Neural progenitor cell (in vitro differentiated cells): ENCODE measurements around the gene TUBB4B. TPM values are rescaled to one million over a fixed set of nuclear protein-coding genes. Genes with fewer than 3 reads are reported as not detected.

ENCODE experiments used
- DNase-seq: peaks from one replicate; pipeline ENCODE4 v3.0.0-alpha.2; 2016; ENCODE audit warnings: low spot score
- H2AFZ ChIP-seq: fragments of 200-600 bp; sonication (generic); replicated peaks from 2 replicates; pipeline ENCODE4 v1.6.1; 2016; ENCODE audit warnings: antibody characterized with exemption
- H3F3A ChIP-seq: fragments of 200-600 bp; sonication (generic); 2 replicates; pipeline ENCODE4 v1.6.1; 2016; ENCODE audit warnings: antibody characterized with exemption, low read depth
- H3K27ac ChIP-seq: fragments of 200-600 bp; sonication (generic); 2 replicates; pipeline ENCODE4 v1.5.1; 2016; ENCODE audit warnings: mild to moderate bottlenecking
- H3K27me3 ChIP-seq: fragments of 200-600 bp; sonication (generic); 2 replicates; pipeline ENCODE4 v1.6.1; 2016; ENCODE audit warnings: mild to moderate bottlenecking, moderate library complexity
- H3K36me3 ChIP-seq: fragments of 200-600 bp; sonication (generic); 2 replicates; pipeline ENCODE4 v1.5.1; 2016
- H3K4me1 ChIP-seq: fragments of 200-600 bp; sonication (generic); 2 replicates; pipeline ENCODE4 v1.6.1; 2016; ENCODE audit warnings: mixed run types
- H3K4me2 ChIP-seq: fragments of 200-600 bp; sonication (generic); 2 replicates; pipeline ENCODE4 v1.6.1; 2016
- H3K4me3 ChIP-seq: fragments of 200-600 bp; sonication (generic); 2 replicates; pipeline ENCODE4 v1.5.1; 2016
- H3K79me2 ChIP-seq: fragments of 200-600 bp; sonication (generic); 2 replicates; pipeline ENCODE4 v1.6.1; 2016; ENCODE audit warnings: low read depth
- H3K9ac ChIP-seq: fragments of 200-600 bp; sonication (generic); 2 replicates; pipeline ENCODE4 v1.6.1; 2016
- H3K9me3 ChIP-seq: fragments of 200-600 bp; sonication (generic); 2 replicates; pipeline ENCODE4 v1.5.1; 2016; ENCODE audit warnings: low read depth
- H4K20me1 ChIP-seq: fragments of 200-600 bp; sonication (generic); 2 replicates; pipeline ENCODE4 v1.6.1; 2016; ENCODE audit warnings: low read depth
- H3K27ac Mint-ChIP-seq: 3 replicates; pipeline ENCODE4 v1.8.0; 2021; ENCODE audit warnings: mixed read lengths
- H3K27me3 Mint-ChIP-seq: 2 replicates; pipeline ENCODE4 v1.8.0; 2022; ENCODE audit warnings: low read depth, mild to moderate bottlenecking, inconsistent platforms, moderate library complexity, mixed read lengths; ENCODE audit not compliant: insufficient read depth
- H3K36me3 Mint-ChIP-seq: 3 replicates; pipeline ENCODE4 v1.8.0; 2021; ENCODE audit warnings: mixed read lengths
- H3K4me1 Mint-ChIP-seq: 3 replicates; pipeline ENCODE4 v1.8.0; 2021; ENCODE audit warnings: mixed read lengths
- H3K4me3 Mint-ChIP-seq: 3 replicates; pipeline ENCODE4 v1.8.0; 2021; ENCODE audit warnings: mild to moderate bottlenecking, moderate library complexity, mixed read lengths
- H3K9me3 Mint-ChIP-seq: 3 replicates; pipeline ENCODE4 v1.8.0; 2020; ENCODE audit warnings: mixed read lengths
- CTCF ChIP-seq: fragments of 200-600 bp; sonication (generic); IDR thresholded peaks from 2 replicates; pipeline ENCODE4 v1.5.1; 2017; ENCODE audit warnings: antibody characterized with exemption, mild to moderate bottlenecking
- EZH2 ChIP-seq: fragments of 200-600 bp; sonication (generic); IDR thresholded peaks from 2 replicates; pipeline ENCODE4 v1.6.1; 2017; ENCODE audit warnings: antibody characterized with exemption, mild to moderate bottlenecking, moderate library complexity
- EZH2phosphoT487 ChIP-seq: fragments of 200-600 bp; sonication (generic); IDR thresholded peaks from 2 replicates; pipeline ENCODE4 v1.6.1; 2017; ENCODE audit warnings: antibody characterized with exemption
- total RNA-seq: library from RNA; depleted of rRNA; stranded (reverse); fragments of >200 nt; gene quantifications from 2 replicates; pipeline ENCODE4 v1.2.3, GENCODE V29; 2015; ENCODE audit warnings: low replicate concordance

TUBB4B gene
- total RNA-seq, 1 donor from 2014 or later: 183 TPM

- Histone ChIP-seq H3K9me3 (no peaks in the 10 kb centered on the region), H4K20me1 (peaks cover 11% of the 10 kb centered on the region), H3K27ac (no peak overlapping the region), H2AFZ (no peak overlapping the region), H3F3A (no peaks in the 10 kb centered on the region), H3K9ac (no peak overlapping the region), H3K79me2 (no peaks in the 10 kb centered on the region), H3K4me3 (no peak overlapping the region), H3K27me3 (no peaks in the 10 kb centered on the region), H3K4me1 (peaks cover 6% of the 10 kb centered on the region), H3K36me3 (no peaks in the 10 kb centered on the region), H3K4me2 (no peak overlapping the region)
- no peak overlapping the region for H3K27ac Mint-ChIP-seq
- H3K36me3 Mint-ChIP-seq: no peaks in the 10 kb centered on the region
- no peak overlapping the region for H3K4me3 Mint-ChIP-seq
- DNase-seq: no peak
- peaks cover 6% of the 10 kb centered on the region for H3K27me3 Mint-ChIP-seq
- H3K4me1 Mint-ChIP-seq: peaks cover 3% of the 10 kb centered on the region
- H3K9me3 Mint-ChIP-seq: no peaks in the 10 kb centered on the region
- TF ChIP-seq CTCF (no peak), EZH2phosphoT487 (no peak), EZH2 (no peak)
These were observed 9.0 kb upstream of the TUBB4B start for GRCh38 chr9:137232101-137232500.

GRCh38 chr9:137232510-137232909, 8.6 kb upstream of the TUBB4B start:
- Histone ChIP-seq H3K9ac (no peak overlapping the region), H3K9me3 (no peaks in the 10 kb centered on the region), H3K27me3 (no peaks in the 10 kb centered on the region), H3F3A (no peaks in the 10 kb centered on the region), H3K4me3 (no peak overlapping the region), H2AFZ (no peak overlapping the region), H3K4me2 (no peak overlapping the region), H3K4me1 (peaks cover 8% of the 10 kb centered on the region), H3K36me3 (no peaks in the 10 kb centered on the region), H3K27ac (no peak overlapping the region), H3K79me2 (no peaks in the 10 kb centered on the region), H4K20me1 (peaks cover 15% of the 10 kb centered on the region)
- Mint-ChIP-seq H3K4me3 (no peak overlapping the region), H3K27ac (no peak overlapping the region), H3K4me1 (peaks cover 2% of the 10 kb centered on the region), H3K27me3 (peaks cover 4% of the 10 kb centered on the region), H3K36me3 (no peaks in the 10 kb centered on the region), H3K9me3 (no peaks in the 10 kb centered on the region)
- TF ChIP-seq EZH2phosphoT487: no peak
- TF ChIP-seq CTCF: no peak
- TF ChIP-seq EZH2: no peak
- no peak for DNase-seq

- H2AFZ ChIP-seq: no peak overlapping the region
- no peak overlapping the region for H3K4me3 ChIP-seq
- DNase-seq: no peak
- TF ChIP-seq EZH2phosphoT487 (no peak), EZH2 (no peak), CTCF (no peak)
- H3K4me1 ChIP-seq: peaks cover 8% of the 10 kb centered on the region
- no peaks in the 10 kb centered on the region for H3K9me3 ChIP-seq
- Mint-ChIP-seq H3K27me3 (peaks cover 2% of the 10 kb centered on the region), H3K4me1 (no peaks in the 10 kb centered on the region), H3K4me3 (no peak overlapping the region), H3K27ac (no peak overlapping the region), H3K9me3 (no peaks in the 10 kb centered on the region), H3K36me3 (no peaks in the 10 kb centered on the region)
- no peaks in the 10 kb centered on the region for H3K27me3 ChIP-seq
- peaks cover 4% of the 10 kb centered on the region for H3F3A ChIP-seq
- no peak overlapping the region for H3K27ac ChIP-seq
- peaks cover 15% of the 10 kb centered on the region for H4K20me1 ChIP-seq
- no peak overlapping the region for H3K9ac ChIP-seq
- H3K4me2 ChIP-seq: no peak overlapping the region
- H3K79me2 ChIP-seq: no peaks in the 10 kb centered on the region
- H3K36me3 ChIP-seq: no peaks in the 10 kb centered on the region
These were observed 7.7 kb upstream of the TUBB4B start for GRCh38 chr9:137233143-137233980.
